ENCODE measurements around the gene ARL15. TPM values are rescaled to one million over a fixed set of nuclear protein-coding genes. Genes with fewer than 3 reads are reported as not detected.

The ARL15 gene
- total and polyA plus RNA-seq, 7 experiments from 2014 or later: 9.6 to 17.1 (median 13.6) TPM

- Histone ChIP-seq H3K9me3 (ENCODE audit: control insufficient read depth in 2 of 3, low read length in 3 of 3) (peaks cover 0 to 4% (median 0%) of the 10 kb centered on the region in 3 experiments), H3K27ac (ENCODE audit: low read depth, low read length) (no peak overlapping the region), H3K27me3 (ENCODE audit: control insufficient read depth in 2 of 2, insufficient read depth in 2 of 2, low read length in 2 of 2) (no peaks in the 10 kb centered on the region), H3K4me1 (ENCODE audit: control insufficient read depth in 2 of 2, insufficient read depth in 2 of 2, low read length in 2 of 2) (peaks cover 0 to 8% of the 10 kb centered on the region in 2 donors), H3K36me3 (ENCODE audit: control insufficient read depth in 2 of 3, insufficient read depth in 3 of 3, low read length in 3 of 3) (no peaks in the 10 kb centered on the region), H3K4me3 (ENCODE audit: low read length) (no peak overlapping the region)
- POLR2A ChIA-PET: no interaction called here
- peaks cover 0 to 22% (median 10%) of the 10 kb centered on the region in 11 donors for H3K9me3 Mint-ChIP-seq
- ATAC-seq: no peak
- H3K27ac Mint-ChIP-seq: no peak overlapping the region
- CTCF ChIA-PET: no interaction called here
- no peak overlapping the region for H3K4me3 Mint-ChIP-seq
- intact Hi-C loops (cut with micrococcal nuclease): no loop called here
- peaks cover 20 to 47% (median 41%) of the 10 kb centered on the region in 5 donors for H3K36me3 Mint-ChIP-seq
- peaks cover 24 to 30% (median 25%) of the 10 kb centered on the region in 7 donors for H3K4me1 Mint-ChIP-seq
- no peak for DNase-seq
- H3K27me3 Mint-ChIP-seq: no peaks in the 10 kb centered on the region
Measured at GRCh38 chr5:54018438-54018837, 291.9 kb downstream of the ARL15 start.

GRCh38 chr5:54017580-54017979, 292.8 kb downstream of the ARL15 start:
- H3K27ac ChIP-seq (ENCODE audit: low read depth, low read length): no peak overlapping the region
- H3K4me3 ChIP-seq (ENCODE audit: low read length): no peak overlapping the region
- peaks cover 0 to 8% of the 10 kb centered on the region in 2 donors for H3K4me1 ChIP-seq (ENCODE audit: control insufficient read depth in 2 of 2, insufficient read depth in 2 of 2, low read length in 2 of 2)
- no peak for ATAC-seq
- peaks cover 0 to 24% (median 10%) of the 10 kb centered on the region in 11 donors for H3K9me3 Mint-ChIP-seq
- H3K36me3 Mint-ChIP-seq: peaks cover 21 to 52% (median 44%) of the 10 kb centered on the region in 5 donors
- H3K27me3 ChIP-seq (ENCODE audit: control insufficient read depth in 2 of 2, insufficient read depth in 2 of 2, low read length in 2 of 2): no peaks in the 10 kb centered on the region
- CTCF ChIA-PET: no interaction called here
- H3K4me3 Mint-ChIP-seq: no peak overlapping the region
- H3K36me3 ChIP-seq (ENCODE audit: control insufficient read depth in 2 of 3, insufficient read depth in 3 of 3, low read length in 3 of 3): no peaks in the 10 kb centered on the region
- DNase-seq: no peak
- peaks cover 0 to 4% (median 0%) of the 10 kb centered on the region in 3 experiments for H3K9me3 ChIP-seq (ENCODE audit: control insufficient read depth in 2 of 3, low read length in 3 of 3)
- H3K27ac Mint-ChIP-seq: no peak overlapping the region
- POLR2A ChIA-PET: no interaction called here
- H3K27me3 Mint-ChIP-seq: no peaks in the 10 kb centered on the region
- peaks cover 15 to 26% (median 16%) of the 10 kb centered on the region in 7 donors for H3K4me1 Mint-ChIP-seq
- intact Hi-C loops (cut with micrococcal nuclease): no loop called here

DNA sequence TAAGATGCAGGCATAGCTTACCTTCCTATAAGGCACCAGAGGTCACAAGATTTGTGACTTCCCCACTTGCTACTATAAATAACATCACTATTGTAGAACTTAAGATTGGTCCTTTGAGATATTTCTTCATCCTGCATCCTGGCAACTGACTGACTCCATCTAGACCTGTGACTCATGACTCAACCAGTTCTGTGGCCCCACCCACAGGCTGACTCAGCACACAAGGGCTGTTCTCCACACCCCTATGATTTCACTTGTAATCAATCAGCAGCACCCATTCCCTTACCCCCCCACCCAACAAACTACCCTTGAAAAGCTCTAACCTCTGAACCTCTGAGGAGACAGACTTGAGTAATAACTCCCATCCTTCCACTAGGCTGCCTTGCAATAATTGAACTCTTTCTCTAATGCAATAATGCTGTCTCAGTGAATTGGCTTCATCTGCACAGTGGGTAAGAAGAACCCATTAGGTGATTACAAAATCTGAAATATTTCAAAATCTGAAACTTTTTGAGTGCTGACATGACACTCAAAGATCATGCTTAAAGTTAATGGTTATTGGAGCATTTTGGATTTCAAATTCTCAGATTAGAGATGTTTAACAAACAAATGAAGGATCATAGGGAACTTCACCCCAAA, 296.7 kb downstream of the ARL15 start:
- no peaks in the 10 kb centered on the region for H3K27me3 Mint-ChIP-seq
- ATAC-seq (peak; percentile 77), DNase-seq (peak in 1 of 9 donors; percentile 27)
- ChIA-PET POLR2A (no interaction called here), CTCF (no interaction called here)
- no peak overlapping the region for H3K4me3 Mint-ChIP-seq
- peaks cover 0 to 10% (median 0%) of the 10 kb centered on the region in 7 donors for H3K4me1 Mint-ChIP-seq
- H3K4me1 ChIP-seq (ENCODE audit: control insufficient read depth in 2 of 2, insufficient read depth in 2 of 2, low read length in 2 of 2): no peaks in the 10 kb centered on the region
- no peak overlapping the region for H3K27ac ChIP-seq (ENCODE audit: low read depth, low read length)
- peaks cover 0 to 4% (median 0%) of the 10 kb centered on the region in 3 experiments for H3K9me3 ChIP-seq (ENCODE audit: control insufficient read depth in 2 of 3, low read length in 3 of 3)
- no peaks in the 10 kb centered on the region for H3K27me3 ChIP-seq (ENCODE audit: control insufficient read depth in 2 of 2, insufficient read depth in 2 of 2, low read length in 2 of 2)
- H3K4me3 ChIP-seq (ENCODE audit: low read length): no peak overlapping the region
- H3K36me3 ChIP-seq (ENCODE audit: control insufficient read depth in 2 of 3, insufficient read depth in 3 of 3, low read length in 3 of 3): no peaks in the 10 kb centered on the region
- H3K36me3 Mint-ChIP-seq: peaks cover 20 to 52% (median 47%) of the 10 kb centered on the region in 5 donors
- no peak overlapping the region for H3K27ac Mint-ChIP-seq
- peaks cover 0 to 24% (median 10%) of the 10 kb centered on the region in 11 donors for H3K9me3 Mint-ChIP-seq
- intact Hi-C loops (cut with micrococcal nuclease): no loop called here

DNA sequence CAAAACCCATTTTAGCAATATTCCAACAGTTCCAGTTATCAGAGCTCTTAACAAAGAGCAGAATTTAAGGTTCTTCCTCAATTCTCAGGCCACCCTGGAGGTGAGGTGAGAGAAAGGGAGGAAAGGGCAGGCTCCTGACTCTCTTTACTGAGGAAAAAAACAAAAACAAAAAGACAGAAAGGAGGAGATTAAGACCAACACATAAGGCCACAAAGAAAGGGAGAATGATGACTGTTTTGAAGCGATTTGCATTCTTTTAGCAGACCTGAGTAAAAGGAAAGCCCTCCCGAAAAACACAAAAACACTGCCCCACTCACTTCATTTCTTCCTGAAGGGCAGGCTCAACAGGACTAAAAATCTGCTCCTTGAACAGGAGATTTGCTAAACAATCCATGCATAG, 300.5 kb downstream of the ARL15 start:
- no peak overlapping the region for H3K27ac Mint-ChIP-seq
- POLR2A ChIA-PET: no interaction called here
- DNase-seq: no peak
- peaks cover 0 to 10% (median 0%) of the 10 kb centered on the region in 7 donors for H3K4me1 Mint-ChIP-seq
- Histone ChIP-seq H3K4me1 (ENCODE audit: control insufficient read depth in 2 of 2, insufficient read depth in 2 of 2, low read length in 2 of 2) (no peaks in the 10 kb centered on the region), H3K27me3 (ENCODE audit: control insufficient read depth in 2 of 2, insufficient read depth in 2 of 2, low read length in 2 of 2) (no peaks in the 10 kb centered on the region), H3K4me3 (ENCODE audit: low read length) (no peak overlapping the region), H3K9me3 (ENCODE audit: control insufficient read depth in 2 of 3, low read length in 3 of 3) (peaks cover 0 to 4% (median 0%) of the 10 kb centered on the region in 3 experiments), H3K36me3 (ENCODE audit: control insufficient read depth in 2 of 3, insufficient read depth in 3 of 3, low read length in 3 of 3) (no peaks in the 10 kb centered on the region), H3K27ac (ENCODE audit: low read depth, low read length) (no peak overlapping the region)
- H3K9me3 Mint-ChIP-seq: peaks cover 0 to 16% (median 8%) of the 10 kb centered on the region in 11 donors
- H3K27me3 Mint-ChIP-seq: no peaks in the 10 kb centered on the region
- ATAC-seq: no peak
- CTCF ChIA-PET: no interaction called here
- H3K36me3 Mint-ChIP-seq: peaks cover 9 to 30% (median 22%) of the 10 kb centered on the region in 5 donors
- H3K4me3 Mint-ChIP-seq: no peak overlapping the region
- intact Hi-C loops (cut with micrococcal nuclease): no loop called here

DNA sequence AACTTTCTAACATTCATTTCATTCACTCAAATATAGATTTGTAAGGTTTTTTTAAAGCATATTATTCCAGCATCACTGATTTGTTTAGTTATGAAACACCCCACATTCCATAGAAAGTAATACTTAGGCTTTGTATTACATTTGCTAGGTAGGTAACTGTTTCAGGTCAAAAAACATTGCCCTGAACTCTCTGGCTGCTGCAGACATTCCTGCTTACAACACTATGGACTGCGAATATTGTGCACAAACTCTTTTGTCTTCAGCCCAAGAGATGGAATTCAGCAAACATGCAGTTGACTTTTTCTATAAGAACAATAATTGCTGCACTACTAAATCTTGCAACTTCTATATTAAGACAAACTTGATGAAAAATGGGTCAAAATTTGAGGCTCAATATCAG, 301.0 kb downstream of the ARL15 start:
- peaks cover 0 to 11% (median 6%) of the 10 kb centered on the region in 11 donors for H3K9me3 Mint-ChIP-seq
- H3K4me3 Mint-ChIP-seq: no peak overlapping the region
- Histone ChIP-seq H3K36me3 (ENCODE audit: control insufficient read depth in 2 of 3, insufficient read depth in 3 of 3, low read length in 3 of 3) (no peaks in the 10 kb centered on the region), H3K27me3 (ENCODE audit: control insufficient read depth in 2 of 2, insufficient read depth in 2 of 2, low read length in 2 of 2) (no peaks in the 10 kb centered on the region), H3K4me1 (ENCODE audit: control insufficient read depth in 2 of 2, insufficient read depth in 2 of 2, low read length in 2 of 2) (no peaks in the 10 kb centered on the region), H3K4me3 (ENCODE audit: low read length) (no peak overlapping the region), H3K9me3 (ENCODE audit: control insufficient read depth in 2 of 3, low read length in 3 of 3) (peaks cover 0 to 4% (median 0%) of the 10 kb centered on the region in 3 experiments), H3K27ac (ENCODE audit: low read depth, low read length) (no peak overlapping the region)
- H3K4me1 Mint-ChIP-seq: peaks cover 0 to 10% (median 0%) of the 10 kb centered on the region in 7 donors
- intact Hi-C loops (cut with micrococcal nuclease): no loop called here
- DNase-seq: no peak
- POLR2A ChIA-PET: no interaction called here
- CTCF ChIA-PET: no interaction called here
- ATAC-seq: no peak
- no peaks in the 10 kb centered on the region for H3K27me3 Mint-ChIP-seq
- peaks cover 9 to 26% (median 17%) of the 10 kb centered on the region in 5 donors for H3K36me3 Mint-ChIP-seq
- H3K27ac Mint-ChIP-seq: no peak overlapping the region

GRCh38 chr5:54007827-54008777, 302.3 kb downstream of the ARL15 start:
- no peak overlapping the region for H3K4me3 ChIP-seq (ENCODE audit: low read length)
- H3K27me3 ChIP-seq (ENCODE audit: control insufficient read depth in 2 of 2, insufficient read depth in 2 of 2, low read length in 2 of 2): no peaks in the 10 kb centered on the region
- no peak for DNase-seq
- H3K4me1 ChIP-seq (ENCODE audit: control insufficient read depth in 2 of 2, insufficient read depth in 2 of 2, low read length in 2 of 2): no peaks in the 10 kb centered on the region
- no peak for ATAC-seq
- H3K9me3 ChIP-seq (ENCODE audit: control insufficient read depth in 2 of 3, low read length in 3 of 3): no peaks in the 10 kb centered on the region
- Mint-ChIP-seq H3K9me3 (no peaks in the 10 kb centered on the region), H3K4me3 (no peak overlapping the region), H3K27me3 (no peaks in the 10 kb centered on the region), H3K36me3 (peaks cover 0 to 20% (median 10%) of the 10 kb centered on the region in 5 donors), H3K27ac (no peak overlapping the region), H3K4me1 (no peaks in the 10 kb centered on the region)
- H3K36me3 ChIP-seq (ENCODE audit: control insufficient read depth in 2 of 3, insufficient read depth in 3 of 3, low read length in 3 of 3): no peaks in the 10 kb centered on the region
- POLR2A ChIA-PET: no interaction called here
- intact Hi-C loops (cut with micrococcal nuclease): no loop called here
- CTCF ChIA-PET: no interaction called here
- no peak overlapping the region for H3K27ac ChIP-seq (ENCODE audit: low read depth, low read length)

All from naive thymus-derived CD4-positive, alpha-beta T cell (primary cell).